ENCODE data around the gene ABHD16A. TPM values are rescaled to one million over a fixed set of nuclear protein-coding genes. Genes with fewer than 3 reads are reported as not detected.

ABHD16A gene
- total RNA-seq, 4 donors from 2014 or later, result 47.3 to 81.4 (median 71.7) TPM

DNA sequence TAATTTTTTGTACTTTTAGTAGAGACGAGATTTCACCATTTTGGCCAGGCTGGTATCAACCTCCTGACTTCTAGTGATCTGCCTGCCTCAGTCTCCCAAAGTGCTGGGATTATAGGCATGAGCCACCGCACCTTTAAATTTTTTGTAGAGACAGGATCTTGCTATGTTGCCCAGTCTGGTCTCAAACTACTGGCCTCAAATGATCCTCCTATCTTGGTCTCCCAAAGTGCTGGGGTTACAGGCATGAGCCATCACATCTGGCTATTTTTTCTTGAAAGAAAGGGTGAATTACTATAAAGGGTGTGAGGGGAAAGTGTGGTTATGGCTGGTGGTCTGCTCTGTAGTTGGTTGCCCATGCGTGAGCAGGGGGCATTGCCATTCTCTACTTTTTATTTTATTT, 5.1 kb upstream of the ABHD16A start:
- H3K4me3 ChIP-seq (replicated peaks in 1 of 3), result no peak overlapping the region
- 90 to 91% methylated on average over 3 of the region's 3 CpGs for WGBS, 2 donors

GRCh38 chr6:31707701-31708100, 4.6 kb upstream of the ABHD16A start:
- DNase-seq, result no peak
- intact Hi-C loops (cut with DNase I), result no loop called here
- 80 to 88% methylated on average over 10 of the region's 10 CpGs for WGBS, 2 donors

More for the DNA sequence above, 5.1 kb upstream of the ABHD16A start:
- no peak for TF ChIP-seq POLR2A (IDR thresholded peaks at IDR 0.05)
- TF ChIP-seq CTCF (IDR thresholded peaks at IDR 0.05), result no peak
- DNase-seq, result no peak
- intact Hi-C loops (cut with DNase I), result no loop called here
- Histone ChIP-seq H3K27me3 (no peaks in the 10 kb centered on the region), H3K27ac (no peak overlapping the region), H3K4me1 (peaks cover 1 to 19% of the 10 kb centered on the region in 2 donors), H3K36me3 (no peaks in the 10 kb centered on the region), H3K9me3 (no peaks in the 10 kb centered on the region)

DNA sequence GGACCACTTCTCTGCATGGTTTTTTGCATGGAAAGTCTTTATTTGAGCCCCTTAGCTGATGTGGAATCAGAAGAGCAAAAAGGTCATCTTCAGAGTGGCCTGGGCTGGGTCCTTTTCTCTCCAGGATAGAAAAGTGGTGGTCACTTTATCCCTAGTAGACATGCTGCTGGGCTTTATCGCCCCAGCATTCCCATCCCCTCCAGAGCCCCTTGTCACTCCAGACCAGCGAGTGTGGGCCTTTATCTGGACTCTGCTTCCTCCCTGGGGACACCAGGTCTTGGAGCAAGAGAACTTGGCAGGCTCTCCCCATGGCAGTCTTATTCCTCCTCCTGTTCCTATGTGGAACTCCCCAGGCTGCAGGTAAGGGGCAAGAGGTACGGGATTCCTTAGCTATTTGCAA, 3.5 kb upstream of the ABHD16A start, which contains the start of gene LY6G6F:
Gene LY6G6F (plus strand): TSS at position 268 of the 400 bp plus-strand sequence. CDS start 41 bp downstream, at position 309.
- intact Hi-C loops (cut with DNase I), result no loop called here
- Histone ChIP-seq H3K27me3 (no peaks in the 10 kb centered on the region), H3K4me1 (peaks cover 10 to 17% of the 10 kb centered on the region in 2 donors), H3K27ac (no peak within 1 kb of the TSS), H3K36me3 (no peaks in the 10 kb centered on the region), H3K4me3 (replicated peaks in 1 of 3) (no peak within 1 kb of the TSS), H3K9me3 (no peaks in the 10 kb centered on the region)
- WGBS, 2 donors, result 51 to 69% methylated on average over 3 of the region's 3 CpGs
- no peak for TF ChIP-seq CTCF (IDR thresholded peaks at IDR 0.05)
- no peak for TF ChIP-seq POLR2A (IDR thresholded peaks at IDR 0.05)
- no peak for DNase-seq

More at GRCh38 chr6:31707701-31708100, 4.6 kb upstream of the ABHD16A start:
- Histone ChIP-seq H3K4me1 (peaks cover 0 to 13% of the 10 kb centered on the region in 2 donors), H3K4me3 (replicated peaks in 1 of 3) (no peak overlapping the region), H3K9me3 (no peaks in the 10 kb centered on the region), H3K27me3 (no peaks in the 10 kb centered on the region), H3K36me3 (no peaks in the 10 kb centered on the region), H3K27ac (no peak overlapping the region)
- TF ChIP-seq POLR2A (IDR thresholded peaks at IDR 0.05) (no peak), CTCF (IDR thresholded peaks at IDR 0.05) (no peak)

- Histone ChIP-seq H3K27ac (no peak overlapping the region), H3K27me3 (no peaks in the 10 kb centered on the region), H3K4me1 (peaks cover 17 to 23% of the 10 kb centered on the region in 2 donors), H3K9me3 (no peaks in the 10 kb centered on the region), H3K36me3 (no peaks in the 10 kb centered on the region), H3K4me3 (replicated peaks in 1 of 3) (no peak overlapping the region)
- no peak for TF ChIP-seq POLR2A (IDR thresholded peaks at IDR 0.05)
- no peak for TF ChIP-seq CTCF (IDR thresholded peaks at IDR 0.05)
- intact Hi-C loops (cut with DNase I), result no loop called here
- DNase-seq, result no peak
- WGBS, 2 donors, result 93% methylated on average over 6 of the region's 6 CpGs
Observed at GRCh38 chr6:31705931-31706330, 2.8 kb upstream of the ABHD16A start.

- peak overlapping the region; percentile 33 to 90 (median 75) for H3K4me3 ChIP-seq (replicated peaks in 1 of 3)
- H3K4me1 ChIP-seq, result peaks cover 20 to 21% of the 10 kb centered on the region in 2 donors
- peak overlapping the region; percentile 95 to 99 (median 96) for H3K27ac ChIP-seq
- WGBS, 2 donors, result 0 to 1% methylated on average over 10 of the region's 10 CpGs
- H3K27me3 ChIP-seq, result no peaks in the 10 kb centered on the region
- intact Hi-C loops (cut with DNase I), result loop anchor here (5.0 kb wide), 1 partner anchor 35 kb away; the partner anchor contains the start of gene CLIC1
- DNase-seq, result no peak
- peaks cover 0 to 4% of the 10 kb centered on the region in 2 donors for H3K36me3 ChIP-seq
- TF ChIP-seq POLR2A (IDR thresholded peaks at IDR 0.05), result no peak
- TF ChIP-seq CTCF (IDR thresholded peaks at IDR 0.05), result no peak
- H3K9me3 ChIP-seq, result no peaks in the 10 kb centered on the region
Observed at GRCh38 chr6:31702405-31702818, 712 bp downstream of the ABHD16A start.
